Activated naive CD8-positive, alpha-beta T cell (primary cell): ENCODE data around the gene LMNTD1.
"Not testable (repeated sequence)": the region's sequence is repeated elsewhere in the genome, so short reads cannot be mapped to it uniquely, and the experiment has no call there.

Source experiments
- H3K27ac Mint-ChIP-seq: one replicate; pipeline ENCODE4 v1.8.0; 2021; ENCODE audit warnings: mixed read lengths
- H3K27me3 Mint-ChIP-seq: one replicate; pipeline ENCODE4 v1.8.0; 2021; ENCODE audit warnings: mixed read lengths
- H3K36me3 Mint-ChIP-seq: one replicate; pipeline ENCODE4 v1.8.0; 2021; ENCODE audit warnings: mixed read lengths
- H3K4me1 Mint-ChIP-seq: one replicate; pipeline ENCODE4 v1.8.0; 2021; ENCODE audit warnings: low read depth, mixed read lengths
- H3K4me3 Mint-ChIP-seq: one replicate; pipeline ENCODE4 v1.8.0; 2021; ENCODE audit warnings: mild to moderate bottlenecking, mixed read lengths
- H3K9me3 Mint-ChIP-seq: one replicate; pipeline ENCODE4 v1.8.0; 2021; ENCODE audit warnings: low read depth, mixed read lengths

LMNTD1 gene

DNA sequence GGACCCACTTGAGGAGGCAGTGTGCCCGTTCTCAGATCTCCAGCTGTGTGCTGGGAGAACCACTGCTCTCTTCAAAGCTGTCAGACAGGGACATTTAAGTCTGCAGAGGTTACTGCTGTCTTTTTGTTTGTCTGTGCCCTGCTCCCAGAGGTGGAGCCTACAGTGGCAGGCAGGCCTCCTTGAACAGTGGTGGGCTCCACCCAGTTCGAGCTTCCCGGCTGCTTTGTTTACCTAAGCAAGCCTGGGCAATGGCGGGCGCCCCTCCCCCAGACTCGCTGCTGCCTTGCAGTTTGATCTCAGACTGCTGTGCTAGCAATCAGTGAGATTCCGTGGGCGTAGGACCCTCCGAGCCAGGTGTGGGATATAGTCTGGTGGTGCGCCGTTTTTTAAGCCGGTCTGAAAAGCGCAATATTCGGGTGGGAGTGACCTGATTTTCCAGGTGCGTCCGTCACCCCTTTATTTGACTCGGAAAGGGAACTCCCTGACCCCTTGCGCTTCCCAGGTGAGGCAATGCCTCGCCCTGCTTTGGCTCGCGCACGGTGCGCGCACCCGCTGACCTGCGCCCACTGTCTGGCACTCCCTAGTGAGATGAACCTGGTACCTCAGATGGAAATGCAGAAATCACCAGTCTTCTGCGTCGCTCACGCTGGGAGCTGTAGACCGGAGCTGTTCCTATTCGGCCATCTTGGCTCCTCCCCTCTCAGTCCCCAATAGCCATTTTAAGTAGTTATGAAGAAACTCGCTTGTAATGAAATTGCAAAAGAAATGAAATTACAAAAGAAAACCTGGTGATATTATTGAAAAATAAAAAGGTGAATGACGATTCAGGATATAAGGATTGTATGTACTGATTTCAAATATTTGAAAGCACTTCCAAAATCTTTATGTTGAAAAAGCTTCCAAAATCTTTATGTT, 63.9 kb downstream of the LMNTD1 start:
- not testable (repeated sequence) for H3K27ac Mint-ChIP-seq, H3K36me3 Mint-ChIP-seq, H3K9me3 Mint-ChIP-seq, H3K4me1 Mint-ChIP-seq, H3K4me3 Mint-ChIP-seq, H3K27me3 Mint-ChIP-seq

DNA sequence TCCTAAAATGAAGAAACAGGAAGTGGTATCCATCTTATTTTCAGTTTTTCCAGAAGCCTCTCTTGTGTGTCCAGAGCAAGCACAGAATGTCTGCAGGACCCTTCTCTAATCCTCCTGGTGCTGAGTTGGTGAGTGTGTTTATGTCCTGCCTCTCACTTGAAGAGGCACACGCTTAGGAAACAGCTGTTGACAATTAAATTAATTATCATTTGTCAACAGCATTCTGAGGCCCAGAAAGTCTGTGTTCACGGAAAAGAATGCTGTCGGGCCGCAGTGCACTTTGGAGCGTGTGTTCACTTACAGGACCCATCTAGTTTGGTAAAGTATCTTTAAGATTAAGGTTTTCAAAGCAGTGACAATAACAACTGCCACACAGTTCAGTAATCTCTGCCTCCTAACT, 70.5 kb downstream of the LMNTD1 start:
- Mint-ChIP-seq H3K4me1 (no peaks in the 10 kb centered on the region), H3K27ac (no peak overlapping the region), H3K27me3 (no peaks in the 10 kb centered on the region), H3K4me3 (no peak overlapping the region), H3K36me3 (peaks cover 2% of the 10 kb centered on the region), H3K9me3 (no peaks in the 10 kb centered on the region)

DNA sequence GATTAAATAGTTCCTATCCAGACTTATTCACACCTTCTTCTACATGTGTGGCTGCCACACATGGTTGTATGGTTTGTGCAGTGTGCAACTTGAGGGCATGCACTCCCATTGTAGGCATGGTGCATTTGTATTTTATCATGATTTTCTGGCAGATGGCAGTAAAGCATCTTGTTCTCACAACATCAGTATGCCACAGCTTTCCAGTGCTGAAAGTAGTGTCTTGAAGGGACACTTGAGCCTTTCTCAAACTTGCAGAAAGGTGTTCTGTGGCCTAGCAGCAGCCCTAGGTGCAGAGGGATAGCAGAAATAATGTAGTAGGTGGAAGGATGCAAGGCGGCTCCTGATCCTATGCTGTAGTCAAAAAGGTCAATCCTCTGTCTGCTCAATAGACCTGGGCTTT, 72.9 kb downstream of the LMNTD1 start:
- Mint-ChIP-seq H3K27ac (no peak overlapping the region), H3K27me3 (no peaks in the 10 kb centered on the region), H3K36me3 (no peaks in the 10 kb centered on the region), H3K9me3 (no peaks in the 10 kb centered on the region), H3K4me1 (no peaks in the 10 kb centered on the region), H3K4me3 (no peak overlapping the region)

DNA sequence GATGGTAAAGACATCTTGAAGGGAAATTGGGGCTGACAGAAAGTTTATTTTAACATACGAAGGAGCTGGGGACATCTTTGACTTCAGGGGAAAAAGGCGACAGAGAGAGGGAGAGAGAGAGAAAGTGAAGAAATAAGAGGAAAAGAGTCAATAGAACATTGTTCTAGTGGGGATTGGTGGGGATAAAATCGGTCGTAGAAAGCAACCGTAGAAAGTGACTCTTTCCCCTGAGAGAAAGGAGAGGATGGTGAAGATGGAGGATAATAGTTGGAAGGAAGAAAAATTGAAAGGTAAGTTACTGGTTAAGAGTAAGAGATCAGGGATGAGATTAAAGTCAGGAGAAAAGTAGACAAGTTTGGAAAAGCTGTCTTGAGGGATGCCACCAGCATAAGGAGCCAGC, 75.9 kb downstream of the LMNTD1 start:
- Mint-ChIP-seq H3K4me3 (no peak overlapping the region), H3K4me1 (no peaks in the 10 kb centered on the region), H3K27ac (no peak overlapping the region), H3K36me3 (no peaks in the 10 kb centered on the region), H3K27me3 (no peaks in the 10 kb centered on the region), H3K9me3 (no peaks in the 10 kb centered on the region)

DNA sequence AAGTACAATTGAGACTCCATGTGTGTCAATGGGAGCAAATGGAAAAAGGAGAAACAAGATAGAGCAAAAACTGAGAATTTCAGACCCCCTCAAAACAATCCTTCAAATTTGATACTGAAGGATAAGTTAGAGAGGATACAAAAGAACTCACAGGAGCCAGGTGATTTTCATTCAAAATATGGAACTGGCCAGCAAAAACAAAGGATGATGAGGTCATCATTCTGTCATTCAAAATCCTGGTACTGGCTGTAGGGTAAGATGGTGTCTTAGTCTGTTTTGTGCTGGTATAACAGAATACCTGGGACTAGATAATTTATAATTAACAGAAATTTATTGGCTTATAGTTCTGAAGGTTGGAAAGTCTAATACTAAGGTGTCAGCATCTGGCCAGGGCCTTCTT, 80.6 kb downstream of the LMNTD1 start:
- H3K27me3 Mint-ChIP-seq: no peaks in the 10 kb centered on the region
- no peaks in the 10 kb centered on the region for H3K9me3 Mint-ChIP-seq
- no peak overlapping the region for H3K27ac Mint-ChIP-seq

DNA sequence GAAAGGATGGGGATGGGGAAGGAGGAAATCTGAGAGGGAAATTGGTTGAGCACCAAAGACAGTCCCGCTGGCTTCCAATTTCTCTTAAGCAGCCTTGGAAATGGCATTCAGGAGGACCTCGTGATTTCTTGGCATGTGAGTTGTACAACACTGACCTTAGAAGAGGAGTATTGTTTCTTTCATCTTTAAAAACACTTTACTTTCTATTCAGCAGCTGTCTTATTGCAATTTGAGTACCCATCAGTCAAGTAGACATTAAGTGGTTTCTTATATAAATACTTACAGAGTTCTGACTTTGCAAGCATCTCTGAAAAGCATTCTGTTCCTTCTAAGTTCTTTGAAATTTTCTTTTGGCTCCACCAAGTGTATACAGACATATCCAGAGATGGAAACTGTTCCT, 83.2 kb downstream of the LMNTD1 start:
- H3K36me3 Mint-ChIP-seq: no peaks in the 10 kb centered on the region
- no peaks in the 10 kb centered on the region for H3K9me3 Mint-ChIP-seq
- no peaks in the 10 kb centered on the region for H3K27me3 Mint-ChIP-seq

More for the DNA sequence above, 80.6 kb downstream of the LMNTD1 start:
- Mint-ChIP-seq H3K36me3 (no peaks in the 10 kb centered on the region), H3K4me3 (no peak overlapping the region), H3K4me1 (no peaks in the 10 kb centered on the region)

DNA sequence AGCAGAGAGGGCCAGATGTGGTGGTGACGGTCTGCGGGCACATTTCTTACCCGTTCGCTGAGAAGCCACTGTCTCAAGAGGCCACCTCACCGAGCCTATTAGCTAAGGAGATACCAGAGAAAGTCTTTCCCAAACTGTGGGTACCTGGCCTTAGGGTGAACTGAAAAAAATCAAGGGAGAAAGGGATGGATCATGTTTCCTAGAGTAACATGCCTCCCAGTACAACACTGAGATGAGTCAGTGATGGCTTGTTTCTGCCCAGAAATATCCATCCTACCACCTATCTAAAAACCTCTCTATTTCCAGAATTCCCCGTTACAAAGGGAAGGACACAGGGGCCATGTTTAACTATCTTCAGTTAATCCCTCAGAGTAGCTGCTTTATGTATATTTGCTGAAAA, 83.7 kb downstream of the LMNTD1 start:
- Mint-ChIP-seq H3K27me3 (no peaks in the 10 kb centered on the region), H3K4me1 (no peaks in the 10 kb centered on the region), H3K9me3 (no peaks in the 10 kb centered on the region), H3K36me3 (no peaks in the 10 kb centered on the region), H3K27ac (no peak overlapping the region), H3K4me3 (no peak overlapping the region)

More for the DNA sequence above, 83.2 kb downstream of the LMNTD1 start:
- Mint-ChIP-seq H3K4me3 (no peak overlapping the region), H3K27ac (no peak overlapping the region), H3K4me1 (no peaks in the 10 kb centered on the region)

DNA sequence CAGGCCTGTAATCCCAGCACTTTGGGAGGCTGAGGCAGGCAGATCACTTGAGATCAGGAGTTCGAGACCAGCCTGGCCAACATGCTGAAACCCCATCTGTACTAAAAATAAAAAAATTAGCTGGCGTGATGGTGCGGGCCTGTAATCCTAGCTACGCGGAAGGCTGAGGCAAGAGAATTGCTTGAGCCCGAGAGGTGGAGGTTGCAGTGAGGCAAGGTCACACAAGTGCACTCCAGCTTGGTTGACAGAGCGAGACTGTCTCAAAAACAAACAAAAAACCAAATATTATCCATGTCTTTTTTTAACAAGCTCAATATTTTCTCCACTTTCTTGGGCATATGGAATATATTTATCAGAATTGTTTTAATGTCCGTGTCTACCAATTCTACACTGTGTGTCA, 89.6 kb downstream of the LMNTD1 start:
- no peaks in the 10 kb centered on the region for H3K4me1 Mint-ChIP-seq
- H3K4me3 Mint-ChIP-seq: no peak overlapping the region
- H3K27me3 Mint-ChIP-seq: no peaks in the 10 kb centered on the region
- no peak overlapping the region for H3K27ac Mint-ChIP-seq
- no peaks in the 10 kb centered on the region for H3K9me3 Mint-ChIP-seq
- no peaks in the 10 kb centered on the region for H3K36me3 Mint-ChIP-seq

DNA sequence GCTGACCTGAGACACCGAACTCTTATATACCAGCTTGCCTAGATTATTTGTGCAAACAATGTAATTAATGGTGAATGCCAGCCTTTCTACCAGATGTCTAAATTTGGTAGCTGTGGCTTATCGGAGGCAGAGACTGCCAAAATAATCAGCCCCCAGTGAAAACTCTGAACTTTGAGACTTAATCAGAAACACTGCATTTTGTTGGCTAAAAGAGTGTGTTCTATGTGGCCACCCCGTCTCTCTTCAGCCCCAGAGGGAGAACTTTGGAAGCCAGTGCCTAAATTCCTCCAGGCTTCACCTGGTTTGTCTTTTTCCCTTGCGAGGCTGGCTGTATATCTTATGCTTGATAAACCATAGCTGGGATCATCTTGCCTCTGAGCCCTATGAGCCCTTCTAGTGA, 90.1 kb downstream of the LMNTD1 start:
- no peak overlapping the region for H3K4me3 Mint-ChIP-seq
- H3K27me3 Mint-ChIP-seq: no peaks in the 10 kb centered on the region
- H3K9me3 Mint-ChIP-seq: no peaks in the 10 kb centered on the region
- no peaks in the 10 kb centered on the region for H3K4me1 Mint-ChIP-seq
- no peaks in the 10 kb centered on the region for H3K36me3 Mint-ChIP-seq
- no peak overlapping the region for H3K27ac Mint-ChIP-seq

DNA sequence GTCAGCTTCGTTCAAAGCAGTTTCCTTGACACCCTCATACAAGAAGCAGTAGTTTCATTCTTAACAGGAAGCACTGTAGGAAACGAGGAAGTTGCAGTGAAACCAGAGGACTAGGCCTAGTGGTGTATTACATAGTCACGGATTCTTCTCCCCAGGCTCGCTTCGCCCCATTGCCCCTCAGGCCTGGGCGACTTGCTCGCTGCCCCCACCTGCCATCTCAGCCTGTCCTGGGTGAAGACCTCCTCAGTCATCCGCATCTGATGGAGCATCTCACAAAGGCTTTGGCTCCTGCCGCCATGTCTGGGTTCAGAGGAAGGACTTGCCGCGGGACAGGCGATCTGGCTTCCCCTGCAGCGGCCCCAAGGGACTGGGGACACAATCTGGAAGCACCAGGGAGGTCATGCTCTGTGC, 93.5 kb downstream of the LMNTD1 start:
- H3K36me3 Mint-ChIP-seq: no peaks in the 10 kb centered on the region
- H3K4me1 Mint-ChIP-seq: no peaks in the 10 kb centered on the region
- no peak overlapping the region for H3K27ac Mint-ChIP-seq
- H3K9me3 Mint-ChIP-seq: no peaks in the 10 kb centered on the region
- no peaks in the 10 kb centered on the region for H3K27me3 Mint-ChIP-seq
- H3K4me3 Mint-ChIP-seq: no peak overlapping the region

DNA sequence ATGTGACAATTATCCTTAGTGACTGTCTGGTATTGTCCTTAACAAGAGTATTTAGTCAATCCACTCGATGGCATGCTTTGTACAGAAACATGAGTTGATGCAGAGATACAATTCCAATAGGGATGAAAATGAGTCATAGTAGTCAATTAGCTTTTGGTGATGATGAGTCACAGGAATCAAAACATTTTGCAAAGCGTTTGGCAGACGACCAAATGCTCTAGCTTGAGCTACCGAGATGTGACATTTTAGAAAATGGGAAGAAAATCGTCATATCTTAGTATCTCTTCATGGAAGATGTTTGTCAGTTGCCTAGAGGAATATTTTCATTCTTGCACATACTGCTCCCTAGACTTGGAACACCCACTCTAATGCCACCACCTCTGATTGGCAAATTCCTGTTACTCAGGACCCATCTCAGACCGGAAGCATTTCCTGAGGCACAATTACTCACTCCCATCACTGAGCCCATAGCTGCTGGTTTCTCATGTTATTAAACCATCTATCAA, 95.0 kb downstream of the LMNTD1 start:
- H3K36me3 Mint-ChIP-seq: no peaks in the 10 kb centered on the region
- no peak overlapping the region for H3K27ac Mint-ChIP-seq
- H3K4me1 Mint-ChIP-seq: no peaks in the 10 kb centered on the region
- H3K27me3 Mint-ChIP-seq: peaks cover 2% of the 10 kb centered on the region
- H3K4me3 Mint-ChIP-seq: no peak overlapping the region
- no peaks in the 10 kb centered on the region for H3K9me3 Mint-ChIP-seq

DNA sequence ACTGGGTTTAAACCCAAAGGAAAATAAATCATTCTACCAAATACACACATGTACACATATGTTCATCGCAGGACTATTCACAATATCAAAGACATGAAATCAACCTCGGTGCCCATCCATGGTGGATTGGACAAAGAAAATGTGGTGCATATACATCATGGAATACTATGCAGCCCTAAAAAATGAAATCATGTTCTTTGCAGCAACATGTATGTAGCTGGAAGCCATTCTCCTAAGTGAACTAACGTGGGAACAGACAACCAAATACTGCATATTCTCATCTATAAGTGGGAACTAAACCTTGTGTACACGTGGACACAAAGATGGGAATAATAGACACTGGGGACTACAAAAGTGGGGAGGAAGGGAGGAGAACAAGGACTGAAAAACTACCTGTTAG, 96.6 kb downstream of the LMNTD1 start:
- Mint-ChIP-seq H3K9me3 (no peaks in the 10 kb centered on the region), H3K4me3 (no peak overlapping the region), H3K27ac (no peak overlapping the region), H3K36me3 (no peaks in the 10 kb centered on the region), H3K4me1 (no peaks in the 10 kb centered on the region), H3K27me3 (peaks cover 5% of the 10 kb centered on the region)

DNA sequence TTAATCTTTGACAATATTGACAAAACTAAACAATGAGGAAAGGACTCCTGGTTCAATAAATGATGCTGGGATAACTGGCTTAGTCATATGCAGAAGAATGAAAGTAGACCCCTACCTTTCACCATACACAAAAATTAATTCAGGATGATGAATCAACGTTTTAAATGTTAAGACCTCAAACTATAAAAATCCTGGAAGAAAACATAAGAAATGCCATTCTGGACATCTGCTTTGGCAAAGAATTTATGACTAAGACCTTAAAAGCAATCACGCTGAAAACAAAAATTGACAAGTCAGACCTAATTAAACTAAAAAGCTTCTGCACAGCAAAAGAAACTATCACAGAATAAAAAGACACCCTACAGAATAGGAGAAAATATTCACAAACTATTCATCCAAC, 97.4 kb downstream of the LMNTD1 start:
- H3K36me3 Mint-ChIP-seq: no peaks in the 10 kb centered on the region
- no peak overlapping the region for H3K4me3 Mint-ChIP-seq
- H3K9me3 Mint-ChIP-seq: no peaks in the 10 kb centered on the region
- H3K27ac Mint-ChIP-seq: no peak overlapping the region
- no peaks in the 10 kb centered on the region for H3K4me1 Mint-ChIP-seq
- peaks cover 5% of the 10 kb centered on the region for H3K27me3 Mint-ChIP-seq

DNA sequence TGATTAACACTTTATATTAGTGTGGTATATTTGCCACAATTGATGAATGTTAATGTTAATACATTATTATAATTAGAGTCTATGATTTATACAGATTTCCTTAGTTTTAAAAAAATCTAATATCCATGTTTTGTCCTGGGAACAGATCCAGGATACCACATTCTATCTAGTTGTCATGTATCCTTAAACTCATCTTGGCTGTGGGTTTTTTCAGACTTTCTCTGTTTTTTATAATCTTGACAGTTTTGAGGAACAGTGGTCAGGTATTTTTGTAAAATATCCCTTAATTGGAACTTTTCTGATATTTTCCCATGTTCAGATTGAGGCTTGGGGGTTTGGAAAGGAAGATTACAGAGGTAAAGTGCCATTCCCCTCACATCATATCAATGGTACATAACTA, 104.1 kb downstream of the LMNTD1 start:
- Mint-ChIP-seq H3K27me3 (peaks cover 5% of the 10 kb centered on the region), H3K9me3 (no peaks in the 10 kb centered on the region), H3K4me1 (no peaks in the 10 kb centered on the region), H3K36me3 (no peaks in the 10 kb centered on the region), H3K27ac (no peak overlapping the region), H3K4me3 (no peak overlapping the region)

DNA sequence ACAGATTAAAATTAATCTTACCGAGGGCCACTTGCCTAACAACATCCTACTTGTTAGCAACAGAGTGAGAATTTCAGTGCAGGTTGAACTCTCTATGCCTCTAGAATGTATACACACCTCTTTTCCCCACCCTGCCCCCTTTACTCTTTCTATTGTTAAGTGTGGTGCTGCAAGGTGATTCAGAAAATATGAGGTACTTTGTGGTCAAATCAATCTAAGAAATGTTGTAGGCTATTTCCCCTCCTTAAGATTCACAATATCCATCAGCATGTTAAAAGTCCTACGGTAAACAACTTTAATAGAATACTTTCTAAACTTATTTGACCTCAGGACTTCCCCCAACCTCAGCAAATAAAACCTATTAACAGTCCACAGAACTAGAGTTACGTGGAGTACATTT, 106.0 kb downstream of the LMNTD1 start:
- Mint-ChIP-seq H3K36me3 (no peaks in the 10 kb centered on the region), H3K27ac (no peak overlapping the region), H3K9me3 (no peaks in the 10 kb centered on the region), H3K4me3 (no peak overlapping the region), H3K4me1 (no peaks in the 10 kb centered on the region), H3K27me3 (peaks cover under 1% of the 10 kb centered on the region)

DNA sequence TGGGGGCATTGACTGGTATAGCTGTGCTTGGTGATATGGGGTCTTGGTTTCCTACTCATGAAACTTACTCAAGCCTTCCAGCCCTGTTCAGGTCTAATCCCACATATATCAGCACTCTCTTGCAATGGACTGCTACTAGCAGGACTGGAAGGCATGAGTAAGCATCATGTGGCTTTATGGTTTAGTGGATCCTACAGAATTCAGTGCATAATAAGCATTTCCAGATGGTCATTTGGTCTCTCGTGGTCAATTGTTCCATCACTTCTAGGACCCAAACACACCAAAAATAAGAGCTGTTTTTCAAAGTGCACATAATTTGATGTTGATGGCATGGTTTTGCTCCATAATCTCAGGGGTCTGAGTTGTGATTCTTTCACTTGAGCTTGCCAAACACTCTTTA, 114.4 kb downstream of the LMNTD1 start:
- no peaks in the 10 kb centered on the region for H3K27me3 Mint-ChIP-seq
- peaks cover 6% of the 10 kb centered on the region for H3K4me1 Mint-ChIP-seq
- no peaks in the 10 kb centered on the region for H3K36me3 Mint-ChIP-seq
- H3K9me3 Mint-ChIP-seq: no peaks in the 10 kb centered on the region
- no peak overlapping the region for H3K27ac Mint-ChIP-seq
- H3K4me3 Mint-ChIP-seq: no peak overlapping the region
